Suppressor macrophage treated with lipopolysaccharide for 4 hours (primary cell): ENCODE measurements around the gene KIF26B.

Experiments used
- DNase-seq: peaks from one replicate; pipeline ENCODE4 v3.0.0-alpha.2; 2020

KIF26B gene

GRCh38 chr1:245173446-245174211, 18.8 kb downstream of the KIF26B start:
- DNase-seq, result no peak

- no peak for DNase-seq
Measured at GRCh38 chr1:245177071-245177900, 22.5 kb downstream of the KIF26B start.

- no peak for DNase-seq
Measured at GRCh38 chr1:245179706-245180105, 24.9 kb downstream of the KIF26B start.

GRCh38 chr1:245180496-245181157, 25.8 kb downstream of the KIF26B start:
- no peak for DNase-seq

- no peak for DNase-seq
Measured at GRCh38 chr1:245181158-245181517, 26.4 kb downstream of the KIF26B start.

- DNase-seq, result no peak
Measured at GRCh38 chr1:245182028-245182427, 27.2 kb downstream of the KIF26B start.

GRCh38 chr1:245183429-245183828, 28.6 kb downstream of the KIF26B start:
- DNase-seq, result no peak

GRCh38 chr1:245184779-245185178, 30.0 kb downstream of the KIF26B start:
- no peak for DNase-seq

GRCh38 chr1:245188403-245188802, 33.6 kb downstream of the KIF26B start:
- DNase-seq, result peak; percentile 63

GRCh38 chr1:245195398-245195797, 40.6 kb downstream of the KIF26B start:
- no peak for DNase-seq

- no peak for DNase-seq
Measured at GRCh38 chr1:245197121-245197520, 42.3 kb downstream of the KIF26B start.

- peak; percentile 3 for DNase-seq
Measured at GRCh38 chr1:245197911-245198379, 43.2 kb downstream of the KIF26B start.

GRCh38 chr1:245198748-245199516, 44.1 kb downstream of the KIF26B start:
- DNase-seq, result no peak

- no peak for DNase-seq
Measured at GRCh38 chr1:245200146-245200545, 45.4 kb downstream of the KIF26B start.

- DNase-seq, result no peak
Measured at GRCh38 chr1:245201201-245201600, 46.4 kb downstream of the KIF26B start.

GRCh38 chr1:245201827-245202226, 47.0 kb downstream of the KIF26B start:
- DNase-seq, result no peak

- no peak for DNase-seq
Measured at GRCh38 chr1:245205396-245205795, 50.6 kb downstream of the KIF26B start.

GRCh38 chr1:245205864-245206263, 51.1 kb downstream of the KIF26B start:
- no peak for DNase-seq

- DNase-seq, result no peak
Measured at GRCh38 chr1:245207056-245207638, 52.4 kb downstream of the KIF26B start.

GRCh38 chr1:245207801-245208200, 53.0 kb downstream of the KIF26B start:
- DNase-seq, result no peak

GRCh38 chr1:245209658-245210435, 55.1 kb downstream of the KIF26B start:
- DNase-seq, result no peak
